Measurements from ENCODE around the gene SYTL3.
"Not testable (repeated sequence)": the region's sequence is repeated elsewhere in the genome, so short reads cannot be mapped to it uniquely, and the experiment has no call there.

SYTL3 gene

GRCh38 chr6:158621694-158622544, 27.9 kb upstream of the SYTL3 start:
- no peak for DNase-seq
- in situ Hi-C loops (cut with MboI; ENCODE audit: low pct_unique_long_range_greater_than_20kb, low sequenced_read_pairs): no loop called here

DNA sequence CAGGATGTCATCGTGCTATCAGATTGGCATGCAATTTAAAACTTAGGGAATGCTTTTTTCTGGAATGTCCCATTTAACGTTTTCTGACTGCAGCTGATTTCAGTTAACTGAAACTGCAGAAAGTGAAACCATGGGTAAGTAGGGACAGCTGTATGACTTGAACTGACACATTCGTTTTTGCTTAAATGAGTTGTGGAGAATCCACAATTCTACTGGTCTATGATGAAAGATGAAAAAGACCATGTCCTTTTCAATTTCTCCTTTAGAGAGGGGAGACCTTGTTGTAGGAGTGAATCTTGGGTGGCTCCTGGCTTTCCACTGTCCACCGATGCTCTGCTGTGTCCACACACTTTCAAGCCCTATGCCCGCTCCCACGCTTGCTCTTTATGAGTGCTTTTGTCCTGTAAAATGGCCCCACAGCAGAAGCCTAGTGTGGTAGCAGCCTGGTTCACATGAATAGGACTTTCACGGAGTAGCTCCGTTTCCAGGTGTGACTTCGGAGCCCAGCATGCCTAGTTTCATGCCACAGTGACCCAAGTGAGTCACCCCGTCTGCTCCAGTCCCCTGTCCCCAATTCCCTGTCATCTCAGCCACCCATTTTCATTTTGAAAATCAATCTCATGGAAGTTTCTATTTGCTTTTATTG, 27.2 kb upstream of the SYTL3 start:
- DNase-seq: no peak
- in situ Hi-C loops (cut with MboI; ENCODE audit: low pct_unique_long_range_greater_than_20kb, low sequenced_read_pairs): no loop called here

- in situ Hi-C loops (cut with MboI; ENCODE audit: low pct_unique_long_range_greater_than_20kb, low sequenced_read_pairs): no loop called here
Measured at GRCh38 chr6:158624684-158625682, 24.9 kb upstream of the SYTL3 start.

GRCh38 chr6:158625881-158626305, 24.0 kb upstream of the SYTL3 start:
- in situ Hi-C loops (cut with MboI; ENCODE audit: low pct_unique_long_range_greater_than_20kb, low sequenced_read_pairs): no loop called here
- DNase-seq: no peak

More at GRCh38 chr6:158624684-158625682, 24.9 kb upstream of the SYTL3 start:
- DNase-seq: no peak

DNA sequence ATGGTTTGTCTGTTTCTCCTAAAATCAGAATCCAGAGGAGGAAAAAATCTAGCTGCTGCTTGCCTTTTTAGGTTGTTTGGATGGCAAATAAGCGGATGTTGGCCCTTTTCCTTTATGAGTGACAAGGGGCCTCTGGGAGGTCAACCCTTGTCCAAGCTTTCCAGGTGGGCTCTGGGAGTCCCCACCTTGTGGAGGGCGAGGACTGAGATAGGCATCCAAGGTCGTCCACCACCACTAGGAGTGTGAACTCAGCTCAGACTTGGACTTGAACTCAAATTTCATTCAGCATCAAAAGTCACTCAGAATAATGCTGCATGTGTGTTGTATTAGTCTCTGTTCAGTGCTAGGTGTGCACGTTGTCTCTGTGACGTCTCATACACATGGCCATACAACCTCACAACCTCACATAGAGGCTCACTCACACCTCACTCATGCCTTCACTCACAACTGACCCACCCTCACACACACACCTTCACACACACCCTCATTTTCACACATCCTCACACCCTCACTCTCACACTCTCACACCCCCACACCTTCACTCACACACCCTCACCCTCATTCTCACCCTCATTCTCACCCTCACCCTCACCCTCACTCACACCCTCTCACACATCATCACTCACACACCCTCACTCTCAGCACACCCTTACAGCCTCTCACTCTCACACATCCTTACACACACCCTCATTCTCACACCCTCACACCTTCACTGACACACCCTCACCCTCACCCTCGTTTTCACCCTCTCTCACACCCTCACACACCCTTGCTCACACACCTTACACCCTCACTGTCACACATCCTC, 23.3 kb upstream of the SYTL3 start:
- no peak for DNase-seq
- in situ Hi-C loops (cut with MboI; ENCODE audit: low pct_unique_long_range_greater_than_20kb, low sequenced_read_pairs): no loop called here

- in situ Hi-C loops (cut with MboI; ENCODE audit: low pct_unique_long_range_greater_than_20kb, low sequenced_read_pairs): no loop called here
- no peak for DNase-seq
Measured at GRCh38 chr6:158627168-158627939, 22.5 kb upstream of the SYTL3 start.

GRCh38 chr6:158627940-158628211, 22.0 kb upstream of the SYTL3 start:
- in situ Hi-C loops (cut with MboI; ENCODE audit: low pct_unique_long_range_greater_than_20kb, low sequenced_read_pairs): no loop called here

GRCh38 chr6:158628542-158628941, 21.3 kb upstream of the SYTL3 start:
- no peak for DNase-seq

More at GRCh38 chr6:158627940-158628211, 22.0 kb upstream of the SYTL3 start:
- no peak for DNase-seq

DNA sequence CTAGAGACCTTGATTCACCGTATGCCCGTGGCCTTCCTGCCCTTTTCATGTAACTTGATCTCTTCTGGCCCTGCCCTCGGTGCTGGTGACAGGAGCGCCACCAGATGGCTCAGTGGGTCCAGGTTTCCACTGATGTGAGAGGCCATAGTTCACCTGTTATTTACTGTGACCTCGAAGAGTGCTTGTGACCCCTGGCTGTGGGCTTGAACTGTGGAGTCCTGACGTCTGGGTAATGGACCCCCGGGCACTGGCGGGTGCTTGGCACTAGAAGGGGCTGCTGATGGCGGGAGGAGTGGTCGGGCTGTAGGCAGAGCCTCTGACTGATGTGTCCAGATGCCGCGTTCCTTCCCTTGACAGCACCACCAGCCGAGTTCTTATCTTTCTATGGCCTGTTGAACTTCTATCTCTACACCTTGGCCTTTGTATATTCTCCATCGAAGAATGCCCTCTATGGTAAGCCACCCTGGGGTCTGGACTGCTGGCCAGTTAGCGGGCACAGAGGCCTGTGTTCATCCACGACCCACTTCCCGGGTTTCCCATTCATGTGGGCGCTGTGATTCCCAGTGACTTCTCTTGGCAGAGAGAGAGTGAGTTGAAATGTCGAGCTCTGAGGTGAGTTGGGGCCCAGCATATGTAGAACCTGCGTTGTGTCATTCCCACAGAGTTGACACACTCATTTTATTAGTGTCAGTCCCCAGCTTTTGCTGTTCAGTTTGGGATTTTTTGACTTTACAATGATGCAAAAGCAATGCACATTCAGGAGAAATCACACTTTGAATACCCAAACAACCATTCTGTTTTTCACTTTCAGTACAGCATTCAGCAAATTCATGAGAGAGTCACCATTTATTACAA, 20.3 kb upstream of the SYTL3 start:
- DNase-seq: no peak
- in situ Hi-C loops (cut with MboI; ENCODE audit: low pct_unique_long_range_greater_than_20kb, low sequenced_read_pairs): no loop called here

More at GRCh38 chr6:158628542-158628941, 21.3 kb upstream of the SYTL3 start:
- in situ Hi-C loops (cut with MboI; ENCODE audit: low pct_unique_long_range_greater_than_20kb, low sequenced_read_pairs): no loop called here

GRCh38 chr6:158630938-158631616, 18.8 kb upstream of the SYTL3 start:
- in situ Hi-C loops (cut with MboI; ENCODE audit: low pct_unique_long_range_greater_than_20kb, low sequenced_read_pairs): no loop called here
- no peak for DNase-seq

DNA sequence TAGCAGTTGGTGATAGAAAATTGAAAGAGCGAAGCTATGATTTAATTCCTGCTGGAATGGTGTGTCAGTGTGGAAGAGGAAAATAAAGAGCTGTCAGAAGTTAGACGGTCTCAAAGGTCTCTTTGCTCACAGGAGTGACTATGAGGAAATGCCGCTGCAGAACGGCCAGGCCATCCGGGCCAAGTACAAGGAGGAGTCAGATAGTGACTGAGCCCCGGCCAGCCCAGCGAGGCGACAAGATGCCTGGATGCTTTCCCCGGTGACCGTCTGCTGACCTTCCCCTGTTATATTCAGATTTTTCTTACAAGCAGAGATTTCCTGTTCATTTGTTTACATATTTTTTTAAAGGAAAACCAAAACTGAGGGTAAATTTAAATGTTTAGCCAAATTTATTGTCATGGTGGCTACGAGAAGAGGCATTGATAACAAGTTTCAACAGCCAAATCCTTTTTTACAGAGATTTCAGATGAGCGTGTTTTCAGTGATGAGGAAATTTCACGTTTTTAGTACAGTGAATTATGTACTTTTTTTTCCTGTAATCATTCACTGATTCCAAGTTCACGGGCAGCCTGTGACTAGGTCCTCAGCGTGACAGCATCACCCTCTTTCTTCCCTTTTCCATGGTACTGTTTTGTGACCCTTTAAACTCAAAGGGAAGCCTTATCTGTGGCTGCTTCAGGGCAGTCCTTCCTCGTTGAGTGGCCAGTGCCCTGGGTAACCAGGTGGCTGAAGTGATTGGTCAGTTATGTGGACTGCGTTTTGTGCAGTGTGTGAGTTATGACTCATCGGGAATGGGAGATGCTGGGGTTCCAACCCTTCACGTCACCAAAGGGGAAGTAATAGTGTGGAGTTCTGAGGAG, 17.9 kb upstream of the SYTL3 start:
- in situ Hi-C loops (cut with MboI; ENCODE audit: low pct_unique_long_range_greater_than_20kb, low sequenced_read_pairs): no loop called here
- peak; percentile 35 for DNase-seq

DNA sequence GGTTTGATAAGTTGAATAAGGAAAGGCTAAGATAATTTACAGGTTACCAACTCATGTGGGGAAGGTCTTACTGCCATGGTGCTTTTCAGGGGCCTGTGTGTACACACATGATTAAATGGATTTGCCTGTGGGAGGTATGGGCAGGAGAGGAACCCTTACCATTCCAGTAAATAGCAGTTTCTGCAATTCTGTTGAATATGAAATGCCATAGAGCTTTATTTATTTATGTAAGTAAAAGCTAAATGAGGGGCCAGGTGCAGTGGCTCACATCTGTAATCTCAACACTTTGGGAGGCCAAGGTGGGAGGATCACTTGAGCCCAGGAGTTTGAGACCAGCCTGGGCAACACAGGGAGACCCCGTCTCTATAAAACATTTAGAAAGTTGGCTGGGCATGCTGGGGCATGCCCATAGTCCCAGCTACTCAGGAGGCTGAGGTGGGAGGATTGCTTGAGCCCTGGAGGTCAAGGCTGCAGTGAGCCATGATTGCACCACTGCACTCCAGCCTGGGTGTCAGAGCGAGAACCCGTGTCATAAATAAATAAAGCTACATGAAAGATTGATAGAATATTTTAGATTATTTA, 17.2 kb upstream of the SYTL3 start:
- in situ Hi-C loops (cut with MboI; ENCODE audit: low pct_unique_long_range_greater_than_20kb, low sequenced_read_pairs); DNase-seq: not testable (repeated sequence)

- no peak for DNase-seq
- in situ Hi-C loops (cut with MboI; ENCODE audit: low pct_unique_long_range_greater_than_20kb, low sequenced_read_pairs): no loop called here
Measured at GRCh38 chr6:158633127-158633526, 16.7 kb upstream of the SYTL3 start.

DNA sequence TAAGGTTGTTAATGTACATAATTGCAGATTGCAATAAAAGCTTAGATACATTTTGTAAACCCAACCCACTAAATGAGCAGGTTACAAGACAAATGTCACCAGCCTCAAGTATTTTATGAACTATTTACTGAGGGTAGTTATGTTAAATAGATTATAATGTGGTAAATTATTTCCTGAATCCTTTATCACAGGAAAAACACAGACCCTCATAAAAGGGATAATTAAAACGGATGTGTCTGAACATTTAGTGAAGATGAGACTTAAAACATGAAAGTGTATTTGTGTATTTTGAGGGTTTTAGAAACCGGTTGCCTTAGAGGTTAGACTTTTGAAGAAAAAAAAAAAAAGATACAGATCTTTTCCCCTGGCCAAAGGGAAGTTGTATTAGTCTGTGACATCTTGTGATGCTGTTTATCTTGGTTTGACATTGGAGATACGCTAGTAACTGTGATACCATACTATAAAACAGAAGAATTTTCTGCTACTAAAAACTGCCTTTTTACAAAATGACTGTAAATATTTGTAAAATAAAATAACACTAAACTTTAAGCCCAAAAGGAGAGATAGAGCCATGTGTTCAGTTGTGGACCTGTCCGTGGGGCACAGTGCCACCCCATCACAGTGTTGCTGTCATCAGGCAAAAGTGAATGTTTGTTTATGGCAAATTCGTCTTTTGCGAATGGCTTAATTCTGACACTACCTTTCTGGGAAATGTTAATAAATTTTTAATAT, 15.0 kb upstream of the SYTL3 start:
- DNase-seq: no peak
- in situ Hi-C loops (cut with MboI; ENCODE audit: low pct_unique_long_range_greater_than_20kb, low sequenced_read_pairs): no loop called here

All from KBM-7 (cell line).